HEK293 (cell line): ENCODE results near the gene ZFHX2.

Experiments
- CTCF ChIA-PET: fragments of 350-600 bp; formaldehyde crosslinking; extraction: SDS; loops from one replicate; lab custom pipeline; 2021; ENCODE audit warnings: antibody characterized with exemption; lab: Yijun Ruan, JAX
- POLR2A ChIA-PET: fragments of 300-600 bp; formaldehyde crosslinking; extraction: SDS; loops from one replicate; lab custom pipeline; 2020; ENCODE audit warnings: antibody characterized with exemption, inconsistent platforms; lab: Yijun Ruan, JAX
- H3K27ac ChIP-seq: fragments of 200-500 bp; sonication (Bioruptor generic); 2 replicates; pipeline ENCODE4 v1.5.1; 2014; ENCODE audit warnings: low read depth, low read length, control low read depth, inconsistent platforms; ENCODE audit errors: extremely low read depth
- H3K36me3 ChIP-seq, 2 experiments: fragments of 200-500 bp in 1 of 2; sonication (Bioruptor generic) in 1 of 2; 1 replicate in 1 of 2; 2 replicates in 1 of 2; pipeline ENCODE4 v1.5.1; 2014 to 2017; ENCODE audit warnings: inconsistent platforms in 2 of 2, low read length in 2 of 2; ENCODE audit not compliant: control insufficient read depth in 2 of 2, insufficient read depth in 1 of 2
- H3K4me1 ChIP-seq: fragments of 200-500 bp; sonication (Bioruptor generic); 2 replicates; pipeline ENCODE4 v1.5.1; 2014; ENCODE audit warnings: mild to moderate bottlenecking, low read length, inconsistent platforms; ENCODE audit not compliant: control insufficient read depth, insufficient read depth
- H3K4me3 ChIP-seq: 2 replicates; pipeline ENCODE4 v1.5.1; 2011; ENCODE audit warnings: low read depth, mild to moderate bottlenecking, control low read depth, low read length, moderate library complexity
- H3K9me3 ChIP-seq: fragments of 200-500 bp; sonication (Bioruptor generic); 2 replicates; pipeline ENCODE4 v1.5.1; 2014; ENCODE audit warnings: low read depth, low read length, inconsistent platforms; ENCODE audit not compliant: control insufficient read depth, insufficient read depth
- EGR2 ChIP-seq: fragments of 450-650 bp; formaldehyde crosslinking; IDR thresholded peaks from 2 replicates; pipeline ENCODE4 v1.5.1; 2016; ENCODE audit warnings: low read depth, missing biosample characterization, missing genetic modification characterization
- KLF7 ChIP-seq: fragments of 450-650 bp; formaldehyde crosslinking; IDR thresholded peaks from 2 replicates; pipeline ENCODE4 v1.5.1; 2016; ENCODE audit warnings: missing biosample characterization, missing genetic modification characterization, borderline replicate concordance
- MZF1 ChIP-seq: fragments of 450-650 bp; formaldehyde crosslinking; IDR thresholded peaks from 2 replicates; pipeline ENCODE4 v1.5.1; 2017; ENCODE audit warnings: missing biosample characterization, missing genetic modification characterization, borderline replicate concordance
- RBAK ChIP-seq: fragments of 450-650 bp; formaldehyde crosslinking; IDR thresholded peaks from 2 replicates; pipeline ENCODE4 v1.5.1; 2016; ENCODE audit warnings: missing biosample characterization, missing genetic modification characterization
- SETDB1 ChIP-seq: IDR thresholded peaks from one replicate; pipeline ENCODE4 v1.6.1; 2017; ENCODE audit warnings: mild to moderate bottlenecking, low read length, moderate library complexity, mixed read lengths; ENCODE audit not compliant: insufficient read length
- ZNF112 ChIP-seq: fragments of 450-650 bp; formaldehyde crosslinking; IDR thresholded peaks from 2 replicates; pipeline ENCODE4 v1.5.0; 2017; ENCODE audit warnings: missing biosample characterization, missing genetic modification characterization
- ZNF202 ChIP-seq: fragments of 450-650 bp; formaldehyde crosslinking; IDR thresholded peaks from 2 replicates; pipeline ENCODE4 v1.5.1; 2016; ENCODE audit warnings: missing biosample characterization, missing genetic modification characterization, borderline replicate concordance
- ZNF302 ChIP-seq: fragments of 450-650 bp; formaldehyde crosslinking; IDR thresholded peaks from 2 replicates; pipeline ENCODE4 v1.5.1; 2016; ENCODE audit warnings: missing biosample characterization, missing genetic modification characterization, low read depth
- ZNF354C ChIP-seq: fragments of 450-650 bp; formaldehyde crosslinking; IDR thresholded peaks from 2 replicates; pipeline ENCODE4 v1.5.1; 2016; ENCODE audit warnings: missing biosample characterization, missing genetic modification characterization, low read depth, borderline replicate concordance
- ZNF426 ChIP-seq: fragments of 450-650 bp; formaldehyde crosslinking; IDR thresholded peaks from 2 replicates; pipeline ENCODE4 v1.5.1; 2017; ENCODE audit warnings: missing biosample characterization, missing genetic modification characterization, mild to moderate bottlenecking, inconsistent platforms, moderate library complexity
- TF ChIP-seq, protein P1 (sequence below): fragments of 450-650 bp; formaldehyde crosslinking; IDR thresholded peaks from 2 replicates; pipeline ENCODE4 v1.5.1; 2016; ENCODE audit warnings: missing biosample characterization, missing genetic modification characterization
- TF ChIP-seq, protein P2 (sequence below): fragments of 450-650 bp; formaldehyde crosslinking; IDR thresholded peaks from 2 replicates; pipeline ENCODE4 v1.5.1; 2017; ENCODE audit warnings: missing biosample characterization, missing genetic modification characterization
- TF ChIP-seq, protein P3 (sequence below): fragments of 450-650 bp; formaldehyde crosslinking; IDR thresholded peaks from 2 replicates; pipeline ENCODE4 v1.5.1; 2016; ENCODE audit warnings: missing biosample characterization, missing genetic modification characterization
- TF ChIP-seq, protein P4 (sequence below): fragments of 450-650 bp; formaldehyde crosslinking; IDR thresholded peaks from 2 replicates; pipeline ENCODE4 v1.5.1; 2016; ENCODE audit warnings: missing biosample characterization, missing genetic modification characterization
- TF ChIP-seq, protein P5 (sequence below): fragments of 450-650 bp; formaldehyde crosslinking; IDR thresholded peaks from 2 replicates; pipeline ENCODE4 v1.5.1; 2016; ENCODE audit warnings: missing biosample characterization, missing genetic modification characterization
- TF ChIP-seq, protein P6 (sequence below): fragments of 450-650 bp; formaldehyde crosslinking; IDR thresholded peaks from 2 replicates; pipeline ENCODE4 v1.5.1; 2017; ENCODE audit warnings: missing biosample characterization, missing genetic modification characterization

ZFHX2 gene

DNA sequence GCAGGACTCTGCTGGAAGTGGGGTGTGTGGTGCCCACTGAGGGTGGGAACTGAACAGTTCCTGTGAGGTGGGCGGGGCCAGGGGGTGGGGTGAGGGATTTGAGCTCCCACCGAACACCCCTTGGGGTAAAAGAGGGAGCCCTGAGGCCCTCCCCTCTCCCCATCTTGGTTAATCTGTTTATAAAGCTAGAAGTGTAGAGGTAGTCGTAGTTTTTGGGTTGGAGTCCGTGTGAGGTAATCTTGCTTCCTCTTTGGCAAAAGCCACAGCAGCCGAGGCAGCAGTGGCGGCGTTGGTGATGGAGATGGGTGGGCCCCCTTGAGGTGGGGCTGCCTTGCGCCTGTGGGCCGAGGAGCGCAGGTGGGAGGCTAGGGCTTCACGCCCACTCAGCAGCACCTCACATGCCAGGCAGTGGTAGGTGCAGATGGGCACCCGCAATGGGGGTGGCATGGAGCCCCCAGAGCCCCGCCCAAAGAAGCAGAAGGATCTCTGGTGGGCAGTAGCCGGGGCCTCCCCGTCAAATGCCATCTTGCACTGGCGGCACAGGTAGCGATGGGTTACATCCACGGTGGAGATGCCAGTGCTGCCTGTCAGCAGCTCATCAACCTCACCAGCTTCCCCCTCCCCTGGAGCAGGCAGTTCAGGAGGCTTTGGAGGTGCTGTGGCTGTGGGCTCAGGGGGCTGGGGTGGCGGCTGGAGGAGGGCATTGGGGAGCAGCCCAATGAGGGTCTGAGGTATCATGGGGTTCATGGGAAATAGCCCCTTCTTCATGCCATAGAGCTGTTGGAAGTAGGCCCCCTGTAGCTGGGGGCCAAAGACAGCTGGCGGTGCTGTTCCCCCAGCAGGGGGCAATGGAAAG, 29.6 kb downstream of the ZFHX2 start (continued):
- TF ChIP-seq SETDB1 (no peak), EGR2 (tag by site-specific recombination) (no peak), ZNF426 (tag by site-specific recombination) (no peak), MZF1 (tag by site-specific recombination) (no peak), ZNF302 (tag by site-specific recombination) (no peak), ZNF202 (tag by site-specific recombination) (no peak), KLF7 (tag by site-specific recombination) (no peak), RBAK (tag by site-specific recombination) (no peak)
- TF ChIP-seq, protein P1, sequence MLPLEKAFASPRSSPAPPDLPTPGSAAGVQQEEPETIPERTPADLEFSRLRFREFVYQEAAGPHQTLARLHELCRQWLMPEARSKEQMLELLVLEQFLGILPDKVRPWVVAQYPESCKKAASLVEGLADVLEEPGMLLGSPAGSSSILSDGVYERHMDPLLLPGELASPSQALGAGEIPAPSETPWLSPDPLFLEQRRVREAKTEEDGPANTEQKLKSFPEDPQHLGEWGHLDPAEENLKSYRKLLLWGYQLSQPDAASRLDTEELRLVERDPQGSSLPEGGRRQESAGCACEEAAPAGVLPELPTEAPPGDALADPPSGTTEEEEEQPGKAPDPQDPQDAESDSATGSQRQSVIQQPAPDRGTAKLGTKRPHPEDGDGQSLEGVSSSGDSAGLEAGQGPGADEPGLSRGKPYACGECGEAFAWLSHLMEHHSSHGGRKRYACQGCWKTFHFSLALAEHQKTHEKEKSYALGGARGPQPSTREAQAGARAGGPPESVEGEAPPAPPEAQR = no peak
- TF ChIP-seq, protein P2, sequence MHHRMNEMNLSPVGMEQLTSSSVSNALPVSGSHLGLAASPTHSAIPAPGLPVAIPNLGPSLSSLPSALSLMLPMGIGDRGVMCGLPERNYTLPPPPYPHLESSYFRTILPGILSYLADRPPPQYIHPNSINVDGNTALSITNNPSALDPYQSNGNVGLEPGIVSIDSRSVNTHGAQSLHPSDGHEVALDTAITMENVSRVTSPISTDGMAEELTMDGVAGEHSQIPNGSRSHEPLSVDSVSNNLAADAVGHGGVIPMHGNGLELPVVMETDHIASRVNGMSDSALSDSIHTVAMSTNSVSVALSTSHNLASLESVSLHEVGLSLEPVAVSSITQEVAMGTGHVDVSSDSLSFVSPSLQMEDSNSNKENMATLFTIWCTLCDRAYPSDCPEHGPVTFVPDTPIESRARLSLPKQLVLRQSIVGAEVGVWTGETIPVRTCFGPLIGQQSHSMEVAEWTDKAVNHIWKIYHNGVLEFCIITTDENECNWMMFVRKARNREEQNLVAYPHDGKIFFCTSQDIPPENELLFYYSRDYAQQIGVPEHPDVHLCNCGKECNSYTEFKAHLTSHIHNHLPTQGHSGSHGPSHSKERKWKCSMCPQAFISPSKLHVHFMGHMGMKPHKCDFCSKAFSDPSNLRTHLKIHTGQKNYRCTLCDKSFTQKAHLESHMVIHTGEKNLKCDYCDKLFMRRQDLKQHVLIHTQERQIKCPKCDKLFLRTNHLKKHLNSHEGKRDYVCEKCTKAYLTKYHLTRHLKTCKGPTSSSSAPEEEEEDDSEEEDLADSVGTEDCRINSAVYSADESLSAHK (tag by site-specific recombination) = no peak
- TF ChIP-seq, protein P3, sequence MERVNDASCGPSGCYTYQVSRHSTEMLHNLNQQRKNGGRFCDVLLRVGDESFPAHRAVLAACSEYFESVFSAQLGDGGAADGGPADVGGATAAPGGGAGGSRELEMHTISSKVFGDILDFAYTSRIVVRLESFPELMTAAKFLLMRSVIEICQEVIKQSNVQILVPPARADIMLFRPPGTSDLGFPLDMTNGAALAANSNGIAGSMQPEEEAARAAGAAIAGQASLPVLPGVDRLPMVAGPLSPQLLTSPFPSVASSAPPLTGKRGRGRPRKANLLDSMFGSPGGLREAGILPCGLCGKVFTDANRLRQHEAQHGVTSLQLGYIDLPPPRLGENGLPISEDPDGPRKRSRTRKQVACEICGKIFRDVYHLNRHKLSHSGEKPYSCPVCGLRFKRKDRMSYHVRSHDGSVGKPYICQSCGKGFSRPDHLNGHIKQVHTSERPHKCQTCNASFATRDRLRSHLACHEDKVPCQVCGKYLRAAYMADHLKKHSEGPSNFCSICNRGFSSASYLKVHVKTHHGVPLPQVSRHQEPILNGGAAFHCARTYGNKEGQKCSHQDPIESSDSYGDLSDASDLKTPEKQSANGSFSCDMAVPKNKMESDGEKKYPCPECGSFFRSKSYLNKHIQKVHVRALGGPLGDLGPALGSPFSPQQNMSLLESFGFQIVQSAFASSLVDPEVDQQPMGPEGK (tag by site-specific recombination) = no peak
- TF ChIP-seq, protein P4, sequence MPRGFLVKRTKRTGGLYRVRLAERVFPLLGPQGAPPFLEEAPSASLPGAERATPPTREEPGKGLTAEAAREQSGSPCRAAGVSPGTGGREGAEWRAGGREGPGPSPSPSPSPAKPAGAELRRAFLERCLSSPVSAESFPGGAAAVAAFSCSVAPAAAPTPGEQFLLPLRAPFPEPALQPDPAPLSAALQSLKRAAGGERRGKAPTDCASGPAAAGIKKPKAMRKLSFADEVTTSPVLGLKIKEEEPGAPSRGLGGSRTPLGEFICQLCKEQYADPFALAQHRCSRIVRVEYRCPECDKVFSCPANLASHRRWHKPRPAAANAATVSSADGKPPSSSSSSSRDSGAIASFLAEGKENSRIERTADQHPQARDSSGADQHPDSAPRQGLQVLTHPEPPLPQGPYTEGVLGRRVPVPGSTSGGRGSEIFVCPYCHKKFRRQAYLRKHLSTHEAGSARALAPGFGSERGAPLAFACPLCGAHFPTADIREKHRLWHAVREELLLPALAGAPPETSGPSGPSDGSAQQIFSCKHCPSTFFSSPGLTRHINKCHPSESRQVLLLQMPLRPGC (tag by site-specific recombination) = no peak
- TF ChIP-seq, all 188 proteins: peak for 0

DNA sequence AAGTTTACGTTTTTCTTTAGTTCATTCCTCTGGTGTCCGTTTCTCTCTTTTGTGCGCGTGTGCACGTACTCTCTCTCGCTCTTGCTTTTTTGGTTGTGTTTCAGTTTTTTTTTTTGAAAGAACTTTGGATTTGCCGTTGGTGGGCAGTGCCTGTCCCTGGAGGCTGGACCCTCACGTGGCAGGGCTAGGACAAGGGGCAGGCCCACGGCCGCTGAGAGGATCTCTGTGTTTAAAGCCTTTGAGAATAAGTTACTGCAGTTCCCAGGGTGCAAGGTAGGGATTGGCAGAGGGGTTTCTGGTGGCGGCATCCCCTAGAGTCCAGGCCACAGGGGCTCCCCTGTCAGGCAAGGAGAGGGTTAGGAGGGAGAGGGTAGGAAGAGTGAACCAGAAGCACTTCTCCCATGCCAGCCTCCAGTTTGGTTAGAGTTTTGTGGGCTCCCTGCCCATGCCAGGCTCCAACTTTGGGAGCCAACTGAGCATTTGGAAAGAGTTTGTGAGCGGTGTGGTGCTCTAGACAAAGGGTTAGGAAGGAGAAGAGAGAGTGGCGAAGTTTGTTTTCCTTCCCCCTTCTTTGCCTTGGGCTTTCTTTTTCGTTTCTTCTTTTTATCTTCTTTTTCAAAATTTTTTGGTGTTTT, 30.5 kb downstream of the ZFHX2 start:
- no peaks in the 10 kb centered on the region for H3K4me1 ChIP-seq
- H3K9me3 ChIP-seq = no peaks in the 10 kb centered on the region
- ChIA-PET POLR2A (no interaction called here), CTCF (interaction anchor here (0.6 to 1.3 kb wide), 3 partner anchors 18 to 51 kb away, joined by 3 to 4 read pairs (median 3); no protein-coding TSS in a partner anchor)
- H3K36me3 ChIP-seq = peaks cover 0 to 5% of the 10 kb centered on the region in 2 experiments; a peak in 1 of 3 replicates
- H3K27ac ChIP-seq = no peak overlapping the region
- H3K4me3 ChIP-seq = no peak overlapping the region
- TF ChIP-seq, protein P5, sequence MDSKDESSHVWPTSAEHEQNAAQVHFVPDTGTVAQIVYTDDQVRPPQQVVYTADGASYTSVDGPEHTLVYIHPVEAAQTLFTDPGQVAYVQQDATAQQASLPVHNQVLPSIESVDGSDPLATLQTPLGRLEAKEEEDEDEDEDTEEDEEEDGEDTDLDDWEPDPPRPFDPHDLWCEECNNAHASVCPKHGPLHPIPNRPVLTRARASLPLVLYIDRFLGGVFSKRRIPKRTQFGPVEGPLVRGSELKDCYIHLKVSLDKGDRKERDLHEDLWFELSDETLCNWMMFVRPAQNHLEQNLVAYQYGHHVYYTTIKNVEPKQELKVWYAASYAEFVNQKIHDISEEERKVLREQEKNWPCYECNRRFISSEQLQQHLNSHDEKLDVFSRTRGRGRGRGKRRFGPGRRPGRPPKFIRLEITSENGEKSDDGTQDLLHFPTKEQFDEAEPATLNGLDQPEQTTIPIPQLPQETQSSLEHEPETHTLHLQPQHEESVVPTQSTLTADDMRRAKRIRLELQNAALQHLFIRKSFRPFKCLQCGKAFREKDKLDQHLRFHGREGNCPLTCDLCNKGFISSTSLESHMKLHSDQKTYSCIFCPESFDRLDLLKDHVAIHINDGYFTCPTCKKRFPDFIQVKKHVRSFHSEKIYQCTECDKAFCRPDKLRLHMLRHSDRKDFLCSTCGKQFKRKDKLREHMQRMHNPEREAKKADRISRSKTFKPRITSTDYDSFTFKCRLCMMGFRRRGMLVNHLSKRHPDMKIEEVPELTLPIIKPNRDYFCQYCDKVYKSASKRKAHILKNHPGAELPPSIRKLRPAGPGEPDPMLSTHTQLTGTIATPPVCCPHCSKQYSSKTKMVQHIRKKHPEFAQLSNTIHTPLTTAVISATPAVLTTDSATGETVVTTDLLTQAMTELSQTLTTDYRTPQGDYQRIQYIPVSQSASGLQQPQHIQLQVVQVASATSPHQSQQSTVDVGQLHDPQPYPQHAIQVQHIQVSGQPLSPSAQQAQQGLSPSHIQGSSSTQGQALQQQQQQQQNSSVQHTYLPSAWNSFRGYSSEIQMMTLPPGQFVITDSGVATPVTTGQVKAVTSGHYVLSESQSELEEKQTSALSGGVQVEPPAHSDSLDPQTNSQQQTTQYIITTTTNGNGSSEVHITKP (tag by site-specific recombination) = no peak
- TF ChIP-seq ZNF354C (tag by site-specific recombination) = no peak
- TF ChIP-seq, protein P6, sequence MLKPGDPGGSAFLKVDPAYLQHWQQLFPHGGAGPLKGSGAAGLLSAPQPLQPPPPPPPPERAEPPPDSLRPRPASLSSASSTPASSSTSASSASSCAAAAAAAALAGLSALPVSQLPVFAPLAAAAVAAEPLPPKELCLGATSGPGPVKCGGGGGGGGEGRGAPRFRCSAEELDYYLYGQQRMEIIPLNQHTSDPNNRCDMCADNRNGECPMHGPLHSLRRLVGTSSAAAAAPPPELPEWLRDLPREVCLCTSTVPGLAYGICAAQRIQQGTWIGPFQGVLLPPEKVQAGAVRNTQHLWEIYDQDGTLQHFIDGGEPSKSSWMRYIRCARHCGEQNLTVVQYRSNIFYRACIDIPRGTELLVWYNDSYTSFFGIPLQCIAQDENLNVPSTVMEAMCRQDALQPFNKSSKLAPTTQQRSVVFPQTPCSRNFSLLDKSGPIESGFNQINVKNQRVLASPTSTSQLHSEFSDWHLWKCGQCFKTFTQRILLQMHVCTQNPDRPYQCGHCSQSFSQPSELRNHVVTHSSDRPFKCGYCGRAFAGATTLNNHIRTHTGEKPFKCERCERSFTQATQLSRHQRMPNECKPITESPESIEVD (tag by site-specific recombination) = no peak
- TF ChIP-seq ZNF112 = no peak
- TF ChIP-seq, protein P3 (tag by site-specific recombination) = no peak
- TF ChIP-seq, all 188 proteins: peak for 0
